IMR-90 (cell line): ENCODE results near the gene THSD8. TPM values are rescaled to one million over a fixed set of nuclear protein-coding genes. Genes with fewer than 3 reads are reported as not detected.

Experiments
- ATAC-seq: fragments of 200-7000 bp; cut with Tn5 transposase; 2 replicates; pipeline ENCODE4 v1.9.1; 2020; ENCODE audit warnings: low read depth, mild to moderate bottlenecking, moderate library complexity
- BruUV-seq: library from RNA; stranded (reverse); fragments of 400-500 nt; replicated peaks from 2 replicates; lab custom pipeline; 2021; lab: Mats Ljungman, UMichigan
- CTCF ChIA-PET: fragments of 300-600 bp; formaldehyde crosslinking; extraction: SDS; loops from one replicate; lab custom pipeline; 2021; ENCODE audit warnings: antibody characterized with exemption; lab: Yijun Ruan, JAX
- POLR2A ChIA-PET: fragments of 300-600 bp; sonication (Branson Sonifier 250); formaldehyde crosslinking; loops from one replicate; lab custom pipeline; 2022; ENCODE audit warnings: antibody characterized with exemption; ENCODE audit not compliant: unreplicated experiment; lab: Charles Lee
- DNase-seq: peaks from one replicate; pipeline ENCODE4 v3.0.0; 2013
- H2AFZ ChIP-seq: replicated peaks from 2 replicates; pipeline ENCODE3; 2013; ENCODE audit warnings: low read length, mild to moderate bottlenecking; ENCODE audit not compliant: poor library complexity
- H2AK5ac ChIP-seq: 2 replicates; pipeline ENCODE4 v1.6.1; 2013; ENCODE audit warnings: low read depth, low read length, inconsistent platforms
- H2AK9ac ChIP-seq: replicated peaks from 2 replicates; pipeline ENCODE3; 2013; ENCODE audit warnings: mild to moderate bottlenecking, low read depth, low read length, moderate library complexity; ENCODE audit not compliant: poor library complexity
- H2BK120ac ChIP-seq: 2 replicates; pipeline ENCODE4 v1.6.1; 2013; ENCODE audit warnings: low read depth, low read length, inconsistent platforms
- H2BK15ac ChIP-seq: 3 replicates; pipeline ENCODE4 v1.6.1; 2013; ENCODE audit warnings: low read depth, low read length, inconsistent platforms
- H2BK20ac ChIP-seq: 2 replicates; pipeline ENCODE4 v1.6.1; 2013; ENCODE audit warnings: low read depth, mild to moderate bottlenecking, inconsistent platforms, low read length, moderate library complexity
- H2BK5ac ChIP-seq: 2 replicates; pipeline ENCODE4 v1.6.1; 2013; ENCODE audit warnings: mild to moderate bottlenecking, low read depth, low read length, inconsistent platforms; ENCODE audit not compliant: poor library complexity, severe bottlenecking
- H3K14ac ChIP-seq: replicated peaks from 2 replicates; pipeline ENCODE4 v1.6.1; 2013; ENCODE audit warnings: low read depth, low read length, inconsistent platforms
- H3K18ac ChIP-seq: 2 replicates; pipeline ENCODE4 v1.6.1; 2013; ENCODE audit warnings: low read depth, low read length, control low read depth
- H3K23ac ChIP-seq: 2 replicates; pipeline ENCODE4 v1.6.1; 2013; ENCODE audit warnings: low read depth, low read length, inconsistent platforms
- H3K27ac ChIP-seq: 2 replicates; pipeline ENCODE4 v1.5.1; 2013; ENCODE audit warnings: mild to moderate bottlenecking, control low read depth, low read length; ENCODE audit not compliant: insufficient read depth
- H3K27me3 ChIP-seq: 2 replicates; pipeline ENCODE4 v1.6.1; 2013; ENCODE audit warnings: low read length; ENCODE audit not compliant: control insufficient read depth, insufficient read depth
- H3K36me3 ChIP-seq: 2 replicates; pipeline ENCODE4 v1.6.1; 2013; ENCODE audit warnings: low read length, mixed read lengths; ENCODE audit not compliant: control insufficient read depth, insufficient read depth
- H3K4ac ChIP-seq: 2 replicates; pipeline ENCODE4 v1.6.1; 2013; ENCODE audit warnings: low read depth, low read length, inconsistent platforms
- H3K4me1 ChIP-seq: 2 replicates; pipeline ENCODE4 v1.6.1; 2013; ENCODE audit warnings: low read length, mixed read lengths; ENCODE audit not compliant: control insufficient read depth, insufficient read depth
- H3K4me2 ChIP-seq: 2 replicates; pipeline ENCODE4 v1.6.1; 2013; ENCODE audit warnings: low read depth, mild to moderate bottlenecking, control low read depth, low read length, moderate library complexity
- H3K4me3 ChIP-seq: 2 replicates; pipeline ENCODE4 v1.5.1; 2013; ENCODE audit warnings: low read depth, mild to moderate bottlenecking, control low read depth, low read length, moderate library complexity; ENCODE audit not compliant: insufficient read depth
- H3K56ac ChIP-seq: 2 replicates; pipeline ENCODE4 v1.6.1; 2013; ENCODE audit warnings: low read length, inconsistent platforms; ENCODE audit not compliant: insufficient read depth; ENCODE audit errors: extremely low read depth
- H3K79me1 ChIP-seq, 2 experiments: 2 replicates each; pipeline ENCODE4 v1.6.1; 2013; ENCODE audit warnings: low read length in 2 of 2, inconsistent platforms in 1 of 2, low read depth in 1 of 2
- H3K9ac ChIP-seq: 2 replicates; pipeline ENCODE4 v1.6.1; 2013; ENCODE audit warnings: low read depth, low read length, control low read depth
- H3K9me1 ChIP-seq: 2 replicates; pipeline ENCODE4 v1.6.1; 2013; ENCODE audit warnings: low read length, inconsistent platforms; ENCODE audit not compliant: insufficient read depth
- H3K9me3 ChIP-seq: 2 replicates; pipeline ENCODE4 v1.6.1; 2013; ENCODE audit warnings: low read length; ENCODE audit not compliant: control insufficient read depth, insufficient read depth
- H4K20me1 ChIP-seq: 2 replicates; pipeline ENCODE4 v1.6.1; 2013; ENCODE audit warnings: low read length, inconsistent platforms; ENCODE audit not compliant: insufficient read depth
- H4K5ac ChIP-seq: 2 replicates; pipeline ENCODE4 v1.6.1; 2013; ENCODE audit warnings: mild to moderate bottlenecking, low read depth, low read length, control low read depth
- H4K8ac ChIP-seq, 2 experiments: 2 replicates each; pipeline ENCODE4 v1.6.1; 2013; ENCODE audit warnings: low read depth in 2 of 2, low read length in 2 of 2, control low read depth in 1 of 2, inconsistent platforms in 1 of 2
- H4K91ac ChIP-seq: 2 replicates; pipeline ENCODE4 v1.6.1; 2013; ENCODE audit warnings: low read depth, low read length, inconsistent platforms; ENCODE audit not compliant: insufficient read depth
- BHLHE40 ChIP-seq: fragments of 150-350 bp; IDR thresholded peaks from 2 replicates; pipeline ENCODE4 v1.6.1; 2016; ENCODE audit warnings: mild to moderate bottlenecking, low read depth, low read length
- CEBPB ChIP-seq: IDR thresholded peaks from 2 replicates; pipeline ENCODE4 v1.6.1; 2012; ENCODE audit warnings: low read depth, low read length, improper control_type of control experiment
- CHD1 ChIP-seq: IDR thresholded peaks from 2 replicates; pipeline ENCODE4 v1.6.1; 2012; ENCODE audit warnings: low read depth, low read length, improper control_type of control experiment
- MAFK ChIP-seq: IDR thresholded peaks from 2 replicates; pipeline ENCODE4 v1.6.1; 2012; ENCODE audit warnings: low read depth, low read length, improper control_type of control experiment
- MAZ ChIP-seq: IDR thresholded peaks from 2 replicates; pipeline ENCODE4 v1.6.1; 2012; ENCODE audit warnings: low read depth, mild to moderate bottlenecking, low read length, improper control_type of control experiment, moderate library complexity, borderline replicate concordance
- MXI1 ChIP-seq: IDR thresholded peaks from 2 replicates; pipeline ENCODE4 v1.6.1; 2012; ENCODE audit warnings: low read depth, mild to moderate bottlenecking, low read length, moderate library complexity, borderline replicate concordance
- POLR2A ChIP-seq: IDR thresholded peaks from 2 replicates; pipeline ENCODE4 v1.6.1; 2012; ENCODE audit warnings: mild to moderate bottlenecking, low read depth, low read length
- RAD21 ChIP-seq: IDR thresholded peaks from 2 replicates; pipeline ENCODE4 v1.6.1; 2012; ENCODE audit warnings: low read length, improper control_type of control experiment
- RCOR1 ChIP-seq: IDR thresholded peaks from 2 replicates; pipeline ENCODE4 v1.6.1; 2012; ENCODE audit warnings: mild to moderate bottlenecking, low read length, improper control_type of control experiment; ENCODE audit not compliant: insufficient replicate concordance
- SMC3 ChIP-seq: fragments of 150-350 bp; IDR thresholded peaks from 2 replicates; pipeline ENCODE4 v1.6.1; 2016; ENCODE audit warnings: low read depth, mild to moderate bottlenecking, antibody characterized with exemption, low read length, moderate library complexity
- WGBS, 2 experiments: methylation state at CpG; one replicate each; pipeline versions ENCODE4 v1.1.5 to v1.1.7; 2013; ENCODE audit warnings: missing lambda C conversion rate in 2 of 2; ENCODE audit not compliant: insufficient read length in 1 of 2; ENCODE audit errors: extremely low coverage in 2 of 2; 5-methylcytosine and 5-hydroxymethylcytosine counted together
- dilution Hi-C: fragments of 300-500 bp; cut with HindIII; formaldehyde crosslinking; loops from one replicate; pipeline ENCODE4 v1.14.3; 2018; ENCODE audit warnings: low sequenced_read_pairs; ENCODE audit not compliant: unreplicated experiment
- in situ Hi-C: fragments of 300-500 bp; cut with MboI; formaldehyde crosslinking; loops from 3 replicates; pipeline ENCODE4 v1.14.3; 2019; ENCODE audit warnings: low sequenced_read_pairs, inconsistent platforms, mixed read lengths
- intact Hi-C: fragments of 100-400 bp; cut with micrococcal nuclease; formaldehyde crosslinking; loops from 2 replicates; pipeline ENCODE4 v1.10.0; 2022
- polyA plus RNA-seq, 3 experiments: library from polyadenylated mRNA; depleted of rRNA; stranded (reverse); fragments of >200 nt; gene quantifications; 2 replicates each; pipeline ENCODE4 v1.2.3, GENCODE V29; 2012; ENCODE audit warnings: low replicate concordance in 1 of 3
- total RNA-seq: library from RNA; depleted of rRNA; stranded (reverse); fragments of >200 nt; gene quantifications from 2 replicates; pipeline ENCODE4 v1.2.3, GENCODE V29; 2012
- TF ChIP-seq, protein P1 (sequence below): conservative IDR thresholded peaks from 2 replicates; pipeline ENCODE4 v1.5.1; 2012; ENCODE audit warnings: mild to moderate bottlenecking, low read depth, low read length, improper control_type of control experiment
- TF ChIP-seq, protein P2 (sequence below): fragments of 150-350 bp; IDR thresholded peaks from 2 replicates; pipeline ENCODE4 v1.6.1; 2017; ENCODE audit warnings: mild to moderate bottlenecking, antibody characterized with exemption, low read length, low read depth
- TF ChIP-seq, protein P3 (sequence below): fragments of 150-350 bp; IDR thresholded peaks from 2 replicates; pipeline ENCODE4 v1.6.1; 2016; ENCODE audit warnings: low read depth, mild to moderate bottlenecking, low read length, moderate library complexity, borderline replicate concordance

THSD8 gene
- total and polyA plus RNA-seq, 2 of the 4 experiments (the other 2 are of a cell fraction): 0.68 TPM; not detected in 1

DNA sequence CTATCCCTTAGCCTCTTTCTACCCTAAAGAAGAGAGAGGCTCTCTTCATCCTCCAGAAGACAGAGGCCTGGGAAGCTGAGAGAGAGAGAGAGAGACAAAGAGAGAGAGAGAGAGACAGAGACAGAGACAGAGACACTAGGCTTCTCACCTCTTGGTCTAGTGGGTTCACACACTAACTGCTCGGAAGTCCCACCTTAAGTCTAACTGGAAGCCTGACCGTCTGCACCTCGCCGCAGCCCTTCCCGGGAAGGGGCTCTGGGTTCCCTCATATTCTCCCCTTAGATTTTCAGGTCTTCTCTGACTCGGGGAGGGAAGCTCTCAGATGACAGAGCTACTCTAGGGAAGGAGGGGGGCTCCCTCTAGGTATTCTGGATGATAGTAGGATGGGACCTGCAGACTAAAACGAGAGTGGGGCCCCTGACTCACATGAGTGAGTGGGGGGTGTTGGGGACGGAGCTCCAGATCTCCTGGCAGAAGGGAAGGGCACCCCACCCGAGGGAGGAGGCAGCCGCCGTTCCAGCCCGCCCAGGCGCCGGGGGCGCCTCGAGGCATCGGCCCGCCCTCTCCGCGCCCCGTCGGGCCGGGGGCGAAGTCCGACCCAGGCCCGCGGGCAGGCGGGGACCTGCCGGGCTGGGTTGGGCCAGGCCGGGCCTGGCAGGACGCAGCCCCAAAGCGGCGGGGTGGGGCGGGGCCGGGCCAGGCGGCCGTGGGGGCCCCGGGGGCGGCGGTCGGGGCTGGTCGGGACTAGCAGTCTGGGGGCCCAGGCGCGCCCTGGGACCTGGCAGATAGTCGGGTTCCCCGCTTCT is 12.6 kb upstream of the THSD8 start:
- DNase-seq (peak; percentile 18), ATAC-seq (no peak; the same call in 1 of the 2 replicates)
- ChIA-PET POLR2A (interaction anchor here (0.6 kb wide), 1 partner anchor 45 kb away, joined by 3 read pairs; no protein-coding TSS in a partner anchor), CTCF (interaction anchor here (1.2 kb wide), 1 partner anchor 11 kb away, joined by 4 read pairs; no protein-coding TSS in a partner anchor)
- Histone ChIP-seq H2BK5ac (peak overlapping the region; percentile 91), H4K8ac (peak overlapping the region; percentile 56 to 93), H3K9me3 (no peaks in the 10 kb centered on the region), H4K5ac (peak overlapping the region; percentile 91), H3K9me1 (peaks cover 13% of the 10 kb centered on the region), H2AK9ac (peak overlapping the region; percentile 82), H3K36me3 (no peaks in the 10 kb centered on the region), H3K27me3 (no peaks in the 10 kb centered on the region), H3K4me2 (peak overlapping the region; percentile 87), H2AK5ac (peak overlapping the region; percentile 84), H4K91ac (peak overlapping the region; percentile 94), H4K20me1 (peaks cover 20% of the 10 kb centered on the region), H2BK15ac (peak overlapping the region; percentile 21; the same call in 2 of the 3 replicates), H3K23ac (peak overlapping the region; percentile 93), H3K4ac (peak overlapping the region; percentile 89), H3K4me3 (peak overlapping the region; percentile 27), H2AFZ (peak overlapping the region; percentile 81), H2BK120ac (peak overlapping the region; percentile 86), H3K9ac (peak overlapping the region; percentile 80), H3K56ac (peak overlapping the region; percentile 69), H3K4me1 (peaks cover 32% of the 10 kb centered on the region), H2BK20ac (peak overlapping the region; percentile 64), H3K27ac (peak overlapping the region; percentile 89), H3K18ac (peak overlapping the region; percentile 69), H3K14ac (peak overlapping the region; percentile 96), H3K79me1 (peaks cover 0 to 40% of the 10 kb centered on the region in 2 experiments; a peak in 2 of 4 replicates)
- in situ Hi-C loops: loop anchor here (25.0 kb wide), 1 partner anchor 1048 kb away; no protein-coding TSS in a partner anchor
- intact Hi-C loops: no loop called here
- no TSS peak for BruUV-seq
- dilution Hi-C loops: no loop called here
- TF ChIP-seq CEBPB (no peak), RCOR1 (no peak), MAZ (no peak), MAFK (no peak), CHD1 (no peak), POLR2A (no peak), BHLHE40 (no peak), RAD21 (no peak), SMC3 (no peak), MXI1 (no peak)
- TF ChIP-seq, protein P1, sequence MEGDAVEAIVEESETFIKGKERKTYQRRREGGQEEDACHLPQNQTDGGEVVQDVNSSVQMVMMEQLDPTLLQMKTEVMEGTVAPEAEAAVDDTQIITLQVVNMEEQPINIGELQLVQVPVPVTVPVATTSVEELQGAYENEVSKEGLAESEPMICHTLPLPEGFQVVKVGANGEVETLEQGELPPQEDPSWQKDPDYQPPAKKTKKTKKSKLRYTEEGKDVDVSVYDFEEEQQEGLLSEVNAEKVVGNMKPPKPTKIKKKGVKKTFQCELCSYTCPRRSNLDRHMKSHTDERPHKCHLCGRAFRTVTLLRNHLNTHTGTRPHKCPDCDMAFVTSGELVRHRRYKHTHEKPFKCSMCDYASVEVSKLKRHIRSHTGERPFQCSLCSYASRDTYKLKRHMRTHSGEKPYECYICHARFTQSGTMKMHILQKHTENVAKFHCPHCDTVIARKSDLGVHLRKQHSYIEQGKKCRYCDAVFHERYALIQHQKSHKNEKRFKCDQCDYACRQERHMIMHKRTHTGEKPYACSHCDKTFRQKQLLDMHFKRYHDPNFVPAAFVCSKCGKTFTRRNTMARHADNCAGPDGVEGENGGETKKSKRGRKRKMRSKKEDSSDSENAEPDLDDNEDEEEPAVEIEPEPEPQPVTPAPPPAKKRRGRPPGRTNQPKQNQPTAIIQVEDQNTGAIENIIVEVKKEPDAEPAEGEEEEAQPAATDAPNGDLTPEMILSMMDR: no peak
- TF ChIP-seq, protein P2, sequence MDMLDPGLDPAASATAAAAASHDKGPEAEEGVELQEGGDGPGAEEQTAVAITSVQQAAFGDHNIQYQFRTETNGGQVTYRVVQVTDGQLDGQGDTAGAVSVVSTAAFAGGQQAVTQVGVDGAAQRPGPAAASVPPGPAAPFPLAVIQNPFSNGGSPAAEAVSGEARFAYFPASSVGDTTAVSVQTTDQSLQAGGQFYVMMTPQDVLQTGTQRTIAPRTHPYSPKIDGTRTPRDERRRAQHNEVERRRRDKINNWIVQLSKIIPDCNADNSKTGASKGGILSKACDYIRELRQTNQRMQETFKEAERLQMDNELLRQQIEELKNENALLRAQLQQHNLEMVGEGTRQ: no peak
- TF ChIP-seq, protein P3, sequence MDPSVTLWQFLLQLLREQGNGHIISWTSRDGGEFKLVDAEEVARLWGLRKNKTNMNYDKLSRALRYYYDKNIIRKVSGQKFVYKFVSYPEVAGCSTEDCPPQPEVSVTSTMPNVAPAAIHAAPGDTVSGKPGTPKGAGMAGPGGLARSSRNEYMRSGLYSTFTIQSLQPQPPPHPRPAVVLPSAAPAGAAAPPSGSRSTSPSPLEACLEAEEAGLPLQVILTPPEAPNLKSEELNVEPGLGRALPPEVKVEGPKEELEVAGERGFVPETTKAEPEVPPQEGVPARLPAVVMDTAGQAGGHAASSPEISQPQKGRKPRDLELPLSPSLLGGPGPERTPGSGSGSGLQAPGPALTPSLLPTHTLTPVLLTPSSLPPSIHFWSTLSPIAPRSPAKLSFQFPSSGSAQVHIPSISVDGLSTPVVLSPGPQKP: no peak
- 0% methylated on average over 12 of the region's 46 CpGs; no CpG with 5 or more reads in 1 of the 2 experiments for WGBS, 2 experiments
